ENCODE data around the gene RND1. TPM values are rescaled to one million over a fixed set of nuclear protein-coding genes. Genes with fewer than 3 reads are reported as not detected.

The RND1 gene
- total RNA-seq, 2 experiments from 2014 or later = 7.3 to 13.9 TPM

- Histone ChIP-seq H3K4me3 (ENCODE audit: low read depth, low read length, poor library complexity, severe bottlenecking) (no peak overlapping the region), H3K4me2 (ENCODE audit: low read length) (no peak overlapping the region), H3K36me3 (ENCODE audit: insufficient read depth, low read length) (peaks cover 29% of the 10 kb centered on the region), H2AFZ (ENCODE audit: low read length) (no peak overlapping the region), H4K20me1 (ENCODE audit: insufficient read depth, low read length) (peaks cover 8% of the 10 kb centered on the region; the same call in 1 of the 2 replicates), H3K9me3 (ENCODE audit: low read length) (no peaks in the 10 kb centered on the region), H3K27ac (ENCODE audit: low read depth, low read length, poor library complexity, severe bottlenecking) (no peak overlapping the region), H3K4me1 (ENCODE audit: insufficient read depth, low read length, poor library complexity, severe bottlenecking) (peaks cover 45% of the 10 kb centered on the region), H3K79me2 (ENCODE audit: insufficient read depth, low read depth, low read length) (peaks cover 24% of the 10 kb centered on the region), H3K9me2 (ENCODE audit: insufficient read depth, low read length) (no peaks in the 10 kb centered on the region)
- TF ChIP-seq CTCF (conservative IDR thresholded peaks at IDR 0.05; ENCODE audit: low read length) (no peak), EZH2phosphoT487 (IDR thresholded peaks at IDR 0.05; ENCODE audit: borderline replicate concordance, low read depth, low read length) (no peak)
- intact Hi-C loops (cut with micrococcal nuclease; ENCODE audit: unreplicated experiment) = loop anchor here (5.0 to 10.0 kb wide), 2 partner anchors 278 to 980 kb away; partner anchors contain the start of gene TUBA1B
- DNase-seq (ENCODE audit: low spot score) = no peak
- BruUV-seq (replicated peaks) = no TSS peak
- POLR2A ChIA-PET = interaction anchor here (3.4 kb wide), 1 partner anchor 36 kb away, joined by 36 read pairs; no protein-coding TSS in a partner anchor
- CTCF ChIA-PET (ENCODE audit: unreplicated experiment) = interaction anchor here (0.6 to 2.8 kb wide), 2 partner anchors 36 to 71 kb away, joined by 3 to 35 read pairs; no protein-coding TSS in a partner anchor
These were observed 11.2 kb downstream of the RND1 start for GRCh38 chr12:48854488-48854887.

- Histone ChIP-seq H3K4me1 (ENCODE audit: insufficient read depth, low read length, poor library complexity, severe bottlenecking) (peaks cover 41% of the 10 kb centered on the region), H3K4me2 (ENCODE audit: low read length) (peak overlapping the region; percentile 87), H3K36me3 (ENCODE audit: insufficient read depth, low read length) (peaks cover 27% of the 10 kb centered on the region), H3K27ac (ENCODE audit: low read depth, low read length, poor library complexity, severe bottlenecking) (peak overlapping the region; percentile 45), H3K4me3 (ENCODE audit: low read depth, low read length, poor library complexity, severe bottlenecking) (peak overlapping the region; percentile 98), H3K9me2 (ENCODE audit: insufficient read depth, low read length) (no peaks in the 10 kb centered on the region), H3K9me3 (ENCODE audit: low read length) (no peaks in the 10 kb centered on the region), H4K20me1 (ENCODE audit: insufficient read depth, low read length) (peaks cover 8% of the 10 kb centered on the region; the same call in 1 of the 2 replicates), H2AFZ (ENCODE audit: low read length) (peak overlapping the region; percentile 93), H3K79me2 (ENCODE audit: insufficient read depth, low read depth, low read length) (peaks cover 30% of the 10 kb centered on the region)
- ChIA-PET CTCF (ENCODE audit: unreplicated experiment) (interaction anchor here (0.6 to 2.8 kb wide), 8 partner anchors 12 to 73 kb away, joined by 3 to 35 read pairs (median 4); partner anchors contain the start of genes FKBP11 and RND1), POLR2A (interaction anchor here (0.6 to 3.4 kb wide), 18 partner anchors 10 to 184 kb away, joined by 3 to 36 read pairs (median 4); partner anchors contain the start of genes FKBP11 and RND1)
- intact Hi-C loops (cut with micrococcal nuclease; ENCODE audit: unreplicated experiment) = loop anchor here (1.0 to 10.0 kb wide), 6 partner anchors 37 to 982 kb away; partner anchors contain the start of gene TUBA1B
- no peak for TF ChIP-seq EZH2phosphoT487 (IDR thresholded peaks at IDR 0.05; ENCODE audit: borderline replicate concordance, low read depth, low read length)
- TF ChIP-seq CTCF (conservative IDR thresholded peaks at IDR 0.05; ENCODE audit: low read length) = peak; percentile 93
- BruUV-seq (replicated peaks) = no TSS peak
- DNase-seq (ENCODE audit: low spot score) = peak; percentile 92
These were observed 12.7 kb downstream of the RND1 start for GRCh38 chr12:48852734-48853688.
